ENCODE results near the gene LSM14A.

DNA sequence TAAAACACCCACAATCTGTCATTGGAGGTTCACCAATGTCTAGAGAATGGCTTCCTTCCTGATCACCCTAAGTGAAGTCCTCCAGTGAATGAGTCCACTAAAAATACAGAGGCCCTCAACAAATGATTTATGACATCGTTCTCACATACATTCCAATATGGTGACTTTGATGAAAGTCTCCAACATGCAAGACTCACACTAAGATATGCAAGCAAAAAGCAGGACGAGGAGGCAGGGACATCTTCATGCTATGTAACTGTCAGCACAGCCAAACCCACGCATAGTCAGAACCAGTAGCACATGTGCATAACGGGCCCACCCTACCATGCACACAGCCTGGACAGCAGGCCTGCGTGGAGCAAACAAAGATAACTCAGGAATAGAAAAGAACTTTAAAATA is 16.6 kb upstream of the LSM14A start:
- no peak for TF ChIP-seq POLR2A (IDR thresholded peaks at IDR 0.05)
- TF ChIP-seq, protein P1, sequence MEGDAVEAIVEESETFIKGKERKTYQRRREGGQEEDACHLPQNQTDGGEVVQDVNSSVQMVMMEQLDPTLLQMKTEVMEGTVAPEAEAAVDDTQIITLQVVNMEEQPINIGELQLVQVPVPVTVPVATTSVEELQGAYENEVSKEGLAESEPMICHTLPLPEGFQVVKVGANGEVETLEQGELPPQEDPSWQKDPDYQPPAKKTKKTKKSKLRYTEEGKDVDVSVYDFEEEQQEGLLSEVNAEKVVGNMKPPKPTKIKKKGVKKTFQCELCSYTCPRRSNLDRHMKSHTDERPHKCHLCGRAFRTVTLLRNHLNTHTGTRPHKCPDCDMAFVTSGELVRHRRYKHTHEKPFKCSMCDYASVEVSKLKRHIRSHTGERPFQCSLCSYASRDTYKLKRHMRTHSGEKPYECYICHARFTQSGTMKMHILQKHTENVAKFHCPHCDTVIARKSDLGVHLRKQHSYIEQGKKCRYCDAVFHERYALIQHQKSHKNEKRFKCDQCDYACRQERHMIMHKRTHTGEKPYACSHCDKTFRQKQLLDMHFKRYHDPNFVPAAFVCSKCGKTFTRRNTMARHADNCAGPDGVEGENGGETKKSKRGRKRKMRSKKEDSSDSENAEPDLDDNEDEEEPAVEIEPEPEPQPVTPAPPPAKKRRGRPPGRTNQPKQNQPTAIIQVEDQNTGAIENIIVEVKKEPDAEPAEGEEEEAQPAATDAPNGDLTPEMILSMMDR (IDR thresholded peaks at IDR 0.05): no peak

Data from Peyer's patch (tissue), 4 donors.